Inferior parietal cortex (tissue), 1 donor: Measurements from ENCODE around the gene CAMK1D.
A peak's percentile ranks its signal among the peaks of the same experiment; 100 is the strongest.
"Not testable (repeated sequence)": the region's sequence is repeated elsewhere in the genome, so short reads cannot be mapped to it uniquely, and the experiment has no call there.

Experiments
- DNase-seq: peaks from one replicate; pipeline ENCODE4 v3.0.0-alpha.2; 2016; ENCODE audit errors: extremely low spot score

CAMK1D gene

GRCh38 chr10:12848439-12849173 is 499.3 kb downstream of the CAMK1D start:
- DNase-seq: no peak

GRCh38 chr10:12849319-12850181 is 500.2 kb downstream of the CAMK1D start:
- DNase-seq: no peak

DNA sequence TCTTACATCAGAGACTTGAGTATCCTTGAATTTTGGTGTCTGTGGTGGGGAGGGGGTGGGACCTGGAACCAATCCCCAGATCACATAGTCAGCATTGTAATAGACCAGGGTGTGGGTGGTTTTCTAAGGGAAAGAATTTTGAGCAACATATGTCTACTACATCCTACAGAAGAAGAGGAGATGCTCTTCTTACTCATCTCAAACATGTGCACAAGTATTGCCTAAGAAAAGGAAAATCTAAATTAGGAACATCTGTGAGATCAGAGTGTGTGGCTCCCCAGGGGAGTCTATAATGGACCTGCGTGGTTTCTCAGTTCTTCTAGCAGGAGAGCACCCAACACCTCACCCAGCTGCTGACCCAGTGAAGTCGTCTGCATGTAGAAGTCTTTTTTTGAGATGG is 503.3 kb downstream of the CAMK1D start:
- DNase-seq: peak; percentile 39

DNA sequence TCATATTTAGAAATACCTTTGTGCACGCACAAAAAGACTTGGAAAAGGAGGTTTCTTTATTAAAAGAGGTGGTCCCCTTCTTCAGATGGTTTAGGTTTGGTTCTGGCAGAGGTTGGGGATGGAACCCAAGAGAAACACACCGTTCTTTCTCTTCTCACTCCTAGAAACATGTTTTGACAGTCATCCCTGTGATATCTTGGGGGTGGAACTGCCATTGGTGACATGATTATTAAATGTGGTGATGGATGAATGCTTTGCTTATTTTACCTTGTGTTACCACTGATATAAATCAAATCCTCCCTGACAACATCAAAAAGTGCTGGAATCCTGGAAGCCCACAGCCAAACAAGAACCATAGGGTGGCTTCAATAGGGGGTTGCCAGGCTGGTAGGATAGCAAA is 505.6 kb downstream of the CAMK1D start:
- DNase-seq: no peak

GRCh38 chr10:12862459-12862858 is 513.1 kb downstream of the CAMK1D start:
- DNase-seq: no peak

GRCh38 chr10:12865515-12865914 is 516.2 kb downstream of the CAMK1D start:
- not testable (repeated sequence) for DNase-seq

DNA sequence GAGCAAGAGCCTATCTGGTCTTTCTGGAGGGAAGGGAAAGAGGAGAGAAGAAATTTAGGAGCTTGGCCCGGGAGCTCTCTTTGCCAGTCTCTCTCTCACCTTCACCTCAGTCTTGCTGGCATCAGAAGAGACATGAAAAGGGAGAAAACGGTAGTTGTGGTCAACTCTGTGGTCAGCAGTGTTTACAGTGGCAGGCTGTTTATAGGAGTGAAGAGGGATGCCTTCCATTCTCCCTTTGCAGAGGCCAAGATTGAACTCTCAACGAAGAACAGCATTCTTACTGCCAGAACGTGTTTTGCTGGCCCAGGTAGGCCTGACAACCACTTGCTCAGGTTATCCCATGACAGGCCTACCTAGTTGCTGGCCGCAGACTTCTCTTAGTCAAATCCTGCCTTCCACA is 518.9 kb downstream of the CAMK1D start:
- no peak for DNase-seq

- DNase-seq: peak; percentile 39
These were observed 520.1 kb downstream of the CAMK1D start for GRCh38 chr10:12869427-12869826.

DNA sequence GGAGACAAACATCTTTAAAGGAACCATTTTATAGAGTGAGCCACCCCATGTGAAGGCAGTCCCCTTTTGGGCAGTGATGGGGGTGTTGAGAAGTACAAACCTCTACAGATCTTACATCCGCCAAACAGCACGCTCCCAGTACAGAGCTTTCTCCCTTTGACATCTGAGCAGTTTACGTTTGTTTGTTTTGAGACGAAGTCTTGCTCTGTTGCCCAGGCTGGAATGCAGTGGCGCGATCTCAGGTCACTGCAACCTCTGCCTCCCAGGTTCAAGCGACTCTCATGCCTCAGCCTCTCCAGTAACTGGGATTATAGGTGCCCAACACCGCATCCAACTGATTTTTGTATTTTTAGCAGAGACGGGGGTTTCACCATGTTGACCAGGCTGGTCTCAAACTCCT is 523.2 kb downstream of the CAMK1D start:
- no peak for DNase-seq

DNA sequence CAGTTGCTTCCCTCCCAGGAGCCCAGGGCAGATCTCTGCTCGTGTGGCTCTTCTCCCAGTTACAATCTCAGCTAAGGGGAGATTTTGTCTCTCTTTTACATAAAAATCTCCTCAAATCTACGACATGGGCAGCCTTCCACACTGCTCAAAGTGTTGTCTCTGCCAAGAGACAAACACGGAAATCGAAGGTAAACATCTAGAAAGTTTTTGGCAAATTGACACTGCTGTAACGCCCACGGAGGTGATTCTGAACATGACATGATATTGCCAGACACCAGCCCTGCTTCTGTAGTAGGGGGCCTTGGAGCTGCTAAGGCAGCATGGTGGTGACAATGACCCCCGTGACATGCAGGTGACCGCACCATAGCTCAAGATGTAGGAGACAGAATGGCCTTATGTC is 523.8 kb downstream of the CAMK1D start:
- DNase-seq: no peak

DNA sequence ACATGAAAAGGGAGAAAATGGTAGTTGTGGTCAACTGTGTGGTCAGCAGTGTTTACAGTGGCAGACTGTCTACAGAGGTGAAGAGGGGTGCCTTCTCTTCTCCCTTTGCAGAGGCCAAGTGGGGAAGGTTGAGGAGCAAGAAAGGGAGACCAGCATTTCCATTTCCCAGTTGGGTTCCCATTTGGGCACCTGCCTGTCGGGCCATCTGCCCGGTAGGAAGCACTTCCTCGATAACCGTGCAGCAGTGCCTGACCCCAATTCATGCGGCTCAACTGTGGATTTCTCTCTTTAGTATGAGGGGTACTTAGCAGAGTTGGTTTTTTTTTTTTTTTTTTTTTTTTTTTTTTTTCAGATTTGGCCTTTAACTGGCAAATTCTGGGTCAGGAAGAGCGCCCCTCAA is 525.2 kb downstream of the CAMK1D start:
- no peak for DNase-seq

DNA sequence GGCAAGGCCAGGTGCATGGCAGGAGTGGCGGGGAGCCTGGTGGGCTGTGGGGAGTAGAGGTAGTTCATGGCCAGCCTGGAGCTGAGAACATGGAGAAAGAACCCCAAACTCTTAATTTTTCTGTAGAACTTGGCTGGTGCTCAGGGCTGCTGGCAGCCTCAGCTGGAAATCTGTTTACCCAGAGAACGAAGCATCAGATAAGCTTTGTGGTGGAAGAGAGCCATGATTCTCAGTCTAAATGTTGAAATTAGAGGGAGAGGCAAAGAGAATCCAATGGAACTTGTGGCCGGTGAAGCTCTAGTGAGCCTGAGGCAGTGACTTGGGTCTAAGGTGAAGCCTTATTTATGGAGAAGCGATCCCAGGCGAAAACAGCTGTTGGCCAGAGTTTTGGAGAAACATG is 525.8 kb downstream of the CAMK1D start:
- no peak for DNase-seq

- peak; percentile 17 for DNase-seq
These were observed 526.9 kb downstream of the CAMK1D start for GRCh38 chr10:12876266-12876665.

DNA sequence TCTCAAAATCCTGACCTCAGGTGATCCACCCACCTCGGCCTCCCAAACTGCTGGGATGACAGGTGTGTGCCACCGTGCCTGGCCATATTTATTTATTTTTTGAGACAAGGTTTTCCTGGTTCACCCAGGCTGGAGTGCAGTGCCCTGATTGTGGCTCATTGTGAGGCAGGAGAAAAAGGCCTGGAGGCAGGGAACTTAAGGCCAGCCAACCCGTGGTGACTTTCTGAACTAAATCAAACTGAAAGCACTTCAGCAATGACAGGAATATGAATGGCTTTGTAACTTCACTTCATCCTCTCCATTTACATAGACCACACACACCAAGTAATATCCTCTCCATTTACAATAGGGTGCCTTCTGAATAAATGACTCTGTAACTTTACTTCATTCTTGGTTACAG is 527.8 kb downstream of the CAMK1D start:
- DNase-seq: no peak

DNA sequence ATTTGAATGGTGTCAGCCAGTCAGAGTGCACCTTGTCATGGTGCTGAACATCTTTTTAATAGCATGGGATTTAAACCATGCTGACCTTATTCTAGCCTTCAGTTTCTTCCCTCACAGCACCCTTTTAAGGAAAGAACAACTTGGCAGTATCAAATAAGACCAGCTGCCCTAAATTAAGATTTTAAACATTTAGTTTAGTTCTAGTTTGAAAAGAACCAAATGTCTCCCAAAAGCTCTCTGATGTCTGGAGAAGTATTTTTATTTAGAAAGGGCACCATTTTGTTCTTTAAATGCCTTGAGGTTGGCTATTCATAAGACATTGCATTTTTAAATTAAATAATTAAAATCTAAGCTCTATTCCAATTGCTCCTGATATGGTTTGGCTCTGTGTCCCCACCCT is 531.1 kb downstream of the CAMK1D start:
- no peak for DNase-seq

GRCh38 chr10:12884851-12885250 is 535.5 kb downstream of the CAMK1D start:
- DNase-seq: no peak
